Measurements from ENCODE around the gene MAP1B.

GRCh38 chr5:72213482-72213881 is 106.2 kb downstream of the MAP1B start:
- TF ChIP-seq POLR2AphosphoS5 (IDR thresholded peaks at IDR 0.05) (no peak), POLR2A (IDR thresholded peaks at IDR 0.05) (no peak)
